T1000 (cell line): Measurements from ENCODE around the gene MIEF1.

ENCODE experiments used
- DNase-seq: peaks from one replicate; lab custom pipeline; 2025; ENCODE audit warnings: mixed read lengths; lab: John Stamatoyannopoulos, UW

MIEF1 gene

GRCh38 chr22:39502109-39502788 lies at the start of gene MIEF1:
Gene MIEF1, plus strand, starts transcription at chr22:39502290. Its CDS starts 9,005 bp downstream, at chr22:39511295.
- peak; percentile 88 for DNase-seq

GRCh38 chr22:39452740-39453040 lies 49.4 kb upstream of the MIEF1 start:
- DNase-seq = no peak

GRCh38 chr22:39453765-39454378 lies 48.2 kb upstream of the MIEF1 start:
- DNase-seq = no peak

- no peak for DNase-seq
Observed at GRCh38 chr22:39454385-39454871, 47.7 kb upstream of the MIEF1 start.

GRCh38 chr22:39456522-39457197 lies 45.4 kb upstream of the MIEF1 start, which contains the start of gene MGAT3:
Gene MGAT3, plus strand, starts transcription at chr22:39457012. Its CDS starts 30,336 bp downstream, at chr22:39487348.
- DNase-seq = no peak

GRCh38 chr22:39457198-39457555 lies 44.9 kb upstream of the MIEF1 start:
- no peak for DNase-seq

GRCh38 chr22:39457556-39458443 lies 44.3 kb upstream of the MIEF1 start:
- no peak for DNase-seq

GRCh38 chr22:39458444-39459083 lies 43.5 kb upstream of the MIEF1 start:
- no peak for DNase-seq

GRCh38 chr22:39459681-39460080 lies 42.4 kb upstream of the MIEF1 start:
- no peak for DNase-seq

GRCh38 chr22:39462443-39463221 lies 39.5 kb upstream of the MIEF1 start:
- no peak for DNase-seq

- DNase-seq = no peak
Observed at GRCh38 chr22:39463277-39463676, 38.8 kb upstream of the MIEF1 start.

GRCh38 chr22:39463931-39464390 lies 38.1 kb upstream of the MIEF1 start:
- no peak for DNase-seq

GRCh38 chr22:39466228-39467006 lies 35.7 kb upstream of the MIEF1 start:
- DNase-seq = no peak

- no peak for DNase-seq
Observed at GRCh38 chr22:39467390-39467895, 34.6 kb upstream of the MIEF1 start.

- DNase-seq = no peak
Observed at GRCh38 chr22:39468487-39469325, 33.4 kb upstream of the MIEF1 start.

GRCh38 chr22:39469326-39469680 lies 32.8 kb upstream of the MIEF1 start:
- DNase-seq = no peak

GRCh38 chr22:39469681-39470450 lies 32.2 kb upstream of the MIEF1 start:
- no peak for DNase-seq
